Bronchial epithelial cell (primary cell): Measurements from ENCODE around the gene BAX. TPM values are rescaled to one million over a fixed set of nuclear protein-coding genes. Genes with fewer than 3 reads are reported as not detected.
A peak's percentile ranks its signal among the peaks of the same experiment; 100 is the strongest.

Experiments
- DNase-seq: peaks from one replicate; pipeline ENCODE4 v3.0.0-alpha.2; 2010; ENCODE audit warnings: low read depth
- FAIRE-seq: peaks from 2 replicates; lab custom pipeline; 2011; peaks lifted over from hg19 to GRCh38; lab: Jason Lieb, UNC
- H3K27me3 ChIP-seq: 2 replicates; pipeline ENCODE4 v1.5.1; 2011; ENCODE audit warnings: low read length; ENCODE audit not compliant: control insufficient read depth, insufficient read depth
- H3K36me3 ChIP-seq: 2 replicates; pipeline ENCODE4 v1.5.1; 2011; ENCODE audit warnings: low read length; ENCODE audit not compliant: control insufficient read depth, insufficient read depth
- H3K4me3 ChIP-seq: 2 replicates; pipeline ENCODE4 v1.5.1; 2011; ENCODE audit warnings: mild to moderate bottlenecking, low read depth, low read length, control low read depth
- total RNA-seq: library from RNA; depleted of rRNA; stranded (reverse); fragments of >200 nt; gene quantifications from 2 replicates; pipeline ENCODE4 v1.2.1, GENCODE V29; 2014
- TF ChIP-seq, protein P1 (sequence below): IDR thresholded peaks from 2 replicates; pipeline ENCODE4 v1.5.1; 2011; ENCODE audit warnings: mild to moderate bottlenecking, moderate library complexity, low read length, control low read depth, inconsistent platforms; ENCODE audit not compliant: insufficient read depth, severe bottlenecking

BAX gene
- total RNA-seq, 1 donor from 2014 or later = 64.8 TPM

DNA sequence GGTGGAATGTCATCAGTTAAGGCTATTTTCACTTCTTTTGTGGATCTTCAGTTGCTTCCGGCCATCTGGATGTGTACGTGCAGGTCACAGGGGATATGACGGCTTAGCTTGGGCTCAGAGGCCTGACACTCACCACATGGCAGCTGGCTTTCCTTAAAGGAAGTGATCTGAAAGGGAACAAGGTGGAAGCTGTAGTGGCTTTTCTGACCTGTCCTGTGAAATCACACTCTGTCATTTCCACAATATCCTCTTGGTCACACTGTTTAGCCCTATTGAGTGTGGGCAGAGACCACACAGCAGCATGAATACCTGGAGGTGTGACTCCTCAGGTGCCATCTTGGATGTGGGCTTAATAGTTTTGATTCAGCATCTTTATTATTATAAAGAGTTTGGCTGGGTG, 4.5 kb upstream of the BAX start:
- Histone ChIP-seq H3K27me3 (no peaks in the 10 kb centered on the region), H3K4me3 (no peak overlapping the region), H3K36me3 (no peaks in the 10 kb centered on the region)
- FAIRE-seq = no peak
- no peak for DNase-seq
- TF ChIP-seq, protein P1, sequence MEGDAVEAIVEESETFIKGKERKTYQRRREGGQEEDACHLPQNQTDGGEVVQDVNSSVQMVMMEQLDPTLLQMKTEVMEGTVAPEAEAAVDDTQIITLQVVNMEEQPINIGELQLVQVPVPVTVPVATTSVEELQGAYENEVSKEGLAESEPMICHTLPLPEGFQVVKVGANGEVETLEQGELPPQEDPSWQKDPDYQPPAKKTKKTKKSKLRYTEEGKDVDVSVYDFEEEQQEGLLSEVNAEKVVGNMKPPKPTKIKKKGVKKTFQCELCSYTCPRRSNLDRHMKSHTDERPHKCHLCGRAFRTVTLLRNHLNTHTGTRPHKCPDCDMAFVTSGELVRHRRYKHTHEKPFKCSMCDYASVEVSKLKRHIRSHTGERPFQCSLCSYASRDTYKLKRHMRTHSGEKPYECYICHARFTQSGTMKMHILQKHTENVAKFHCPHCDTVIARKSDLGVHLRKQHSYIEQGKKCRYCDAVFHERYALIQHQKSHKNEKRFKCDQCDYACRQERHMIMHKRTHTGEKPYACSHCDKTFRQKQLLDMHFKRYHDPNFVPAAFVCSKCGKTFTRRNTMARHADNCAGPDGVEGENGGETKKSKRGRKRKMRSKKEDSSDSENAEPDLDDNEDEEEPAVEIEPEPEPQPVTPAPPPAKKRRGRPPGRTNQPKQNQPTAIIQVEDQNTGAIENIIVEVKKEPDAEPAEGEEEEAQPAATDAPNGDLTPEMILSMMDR = no peak

DNA sequence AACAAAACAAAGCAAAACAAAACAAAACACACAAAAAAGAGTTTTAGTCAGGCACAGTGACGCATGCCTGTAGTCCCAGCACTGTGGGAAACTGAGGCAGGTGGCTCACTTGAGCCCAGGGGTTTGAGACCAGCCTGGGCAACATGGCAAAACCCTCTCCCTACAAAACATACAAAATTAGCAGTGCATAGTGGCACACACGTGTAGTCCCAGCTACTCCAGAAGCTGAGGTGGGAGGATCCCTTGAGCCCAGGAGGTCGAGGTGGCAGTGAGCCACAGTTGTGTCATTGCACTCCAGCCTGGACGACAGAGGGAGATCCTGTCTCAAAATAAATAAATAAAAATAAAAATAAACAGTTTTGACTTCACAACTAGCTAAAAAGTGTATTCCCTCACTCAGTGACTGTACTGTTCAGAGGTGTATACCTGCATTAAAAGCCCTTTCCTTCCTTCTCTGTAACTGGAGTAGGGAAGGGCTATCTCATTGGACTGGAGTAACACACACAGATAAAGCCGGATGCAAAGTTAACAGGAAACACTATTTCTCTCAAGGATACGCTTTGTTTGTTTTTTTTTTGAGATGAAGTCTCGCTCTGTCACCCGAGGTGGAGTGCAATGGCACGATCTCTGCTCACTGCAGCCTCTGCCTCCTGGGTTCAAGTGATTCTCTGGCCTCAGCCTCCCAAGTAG, 3.7 kb upstream of the BAX start:
- no peak for FAIRE-seq
- TF ChIP-seq, protein P1 = no peak
- no peak overlapping the region for H3K4me3 ChIP-seq

DNA sequence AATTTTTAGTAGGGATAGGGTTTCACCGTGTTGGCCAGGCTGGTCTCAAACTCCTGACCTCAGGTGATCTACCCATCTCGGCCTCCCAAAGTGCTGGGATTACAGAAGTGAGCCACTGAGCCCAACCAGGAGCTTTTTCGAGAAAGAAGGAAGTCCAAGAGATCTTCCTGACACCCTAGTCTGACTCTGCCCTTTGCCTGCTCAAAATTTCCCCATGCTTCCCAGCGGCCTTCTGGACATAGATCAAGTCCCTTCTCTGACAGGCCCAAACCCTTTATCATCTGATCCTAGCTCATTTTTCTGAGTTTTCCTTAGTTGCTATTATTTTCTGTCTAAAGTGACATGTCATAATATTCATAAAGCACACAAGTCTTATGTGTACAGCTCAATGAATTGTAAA, 1.5 kb upstream of the BAX start:
- no peak for FAIRE-seq
- TF ChIP-seq, protein P1 = no peak
- Histone ChIP-seq H3K4me3 (no peak overlapping the region), H3K27me3 (no peaks in the 10 kb centered on the region), H3K36me3 (peaks cover 2% of the 10 kb centered on the region)
- no peak for DNase-seq

More for the DNA sequence above, 3.7 kb upstream of the BAX start:
- no peak for DNase-seq
- Histone ChIP-seq H3K36me3 (no peaks in the 10 kb centered on the region), H3K27me3 (no peaks in the 10 kb centered on the region)

DNA sequence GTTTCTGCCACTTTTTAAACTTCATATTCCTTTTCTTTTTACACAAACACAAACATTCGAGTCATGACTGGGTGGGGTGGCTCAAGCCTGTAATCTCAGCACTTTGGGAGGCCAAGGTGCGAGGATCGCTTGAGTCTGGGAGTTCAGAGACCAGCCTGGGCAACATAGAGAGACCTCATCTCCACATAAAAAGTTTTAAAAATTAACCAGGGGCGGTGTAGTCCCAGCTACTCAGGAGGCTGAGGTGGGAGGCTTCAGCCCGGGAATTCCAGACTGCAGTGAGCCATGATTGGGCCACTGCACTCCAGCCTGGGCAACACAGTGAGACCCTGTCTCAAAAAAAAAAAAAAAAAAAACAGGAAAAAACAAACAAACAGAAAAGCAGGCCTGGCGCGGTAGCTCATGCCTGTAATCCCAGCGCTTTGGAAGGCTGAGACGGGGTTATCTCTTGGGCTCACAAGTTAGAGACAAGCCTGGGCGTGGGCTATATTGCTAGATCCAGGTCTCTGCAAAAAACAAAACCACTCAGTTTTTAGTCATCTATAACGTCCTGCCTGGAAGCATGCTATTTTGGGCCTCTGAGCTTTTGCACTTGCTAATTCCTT, 583 bp upstream of the BAX start:
- DNase-seq (no peak), FAIRE-seq (no peak)
- no peaks in the 10 kb centered on the region for H3K27me3 ChIP-seq
- peaks cover 2% of the 10 kb centered on the region for H3K36me3 ChIP-seq
- H3K4me3 ChIP-seq = peak overlapping the region; percentile 73
- TF ChIP-seq, protein P1 = no peak

DNA sequence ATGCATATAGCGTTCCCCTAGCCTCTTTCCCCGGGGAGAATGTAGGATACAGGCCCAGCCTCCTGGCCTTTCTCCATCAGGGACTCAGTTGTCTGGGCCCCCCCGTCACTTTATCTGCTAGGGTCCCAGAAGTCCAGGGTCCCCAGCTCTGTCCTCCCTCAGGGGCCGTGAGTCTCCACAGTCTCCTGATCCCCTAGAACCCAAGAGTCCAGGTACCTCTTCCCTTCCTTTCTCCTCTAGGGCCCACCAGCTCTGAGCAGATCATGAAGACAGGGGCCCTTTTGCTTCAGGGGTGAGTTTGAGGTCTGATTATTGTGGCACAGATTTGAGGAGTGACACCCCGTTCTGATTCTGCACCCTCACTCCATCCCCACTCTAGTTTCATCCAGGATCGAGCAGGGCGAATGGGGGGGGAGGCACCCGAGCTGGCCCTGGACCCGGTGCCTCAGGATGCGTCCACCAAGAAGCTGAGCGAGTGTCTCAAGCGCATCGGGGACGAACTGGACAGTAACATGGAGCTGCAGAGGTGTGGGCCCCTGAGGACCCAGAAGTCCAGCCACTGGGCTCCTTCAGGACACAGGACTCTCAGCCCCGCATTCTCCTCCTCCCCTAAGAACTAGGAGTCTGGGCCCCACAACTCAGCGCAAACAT, 758 bp downstream of the BAX start:
- Histone ChIP-seq H3K36me3 (peaks cover 2% of the 10 kb centered on the region), H3K4me3 (peak overlapping the region; percentile 73), H3K27me3 (no peaks in the 10 kb centered on the region)
- no peak for FAIRE-seq
- TF ChIP-seq, protein P1 = no peak
- DNase-seq = no peak
